LNCAP (cell line): ENCODE measurements around the gene ACAN.

Experiments
- TF ChIP-seq, protein P1 (sequence below): fragments of 450-650 bp; IDR thresholded peaks from 2 replicates; pipeline ENCODE4 v1.5.1; 2017; ENCODE audit warnings: mild to moderate bottlenecking

ACAN gene

DNA sequence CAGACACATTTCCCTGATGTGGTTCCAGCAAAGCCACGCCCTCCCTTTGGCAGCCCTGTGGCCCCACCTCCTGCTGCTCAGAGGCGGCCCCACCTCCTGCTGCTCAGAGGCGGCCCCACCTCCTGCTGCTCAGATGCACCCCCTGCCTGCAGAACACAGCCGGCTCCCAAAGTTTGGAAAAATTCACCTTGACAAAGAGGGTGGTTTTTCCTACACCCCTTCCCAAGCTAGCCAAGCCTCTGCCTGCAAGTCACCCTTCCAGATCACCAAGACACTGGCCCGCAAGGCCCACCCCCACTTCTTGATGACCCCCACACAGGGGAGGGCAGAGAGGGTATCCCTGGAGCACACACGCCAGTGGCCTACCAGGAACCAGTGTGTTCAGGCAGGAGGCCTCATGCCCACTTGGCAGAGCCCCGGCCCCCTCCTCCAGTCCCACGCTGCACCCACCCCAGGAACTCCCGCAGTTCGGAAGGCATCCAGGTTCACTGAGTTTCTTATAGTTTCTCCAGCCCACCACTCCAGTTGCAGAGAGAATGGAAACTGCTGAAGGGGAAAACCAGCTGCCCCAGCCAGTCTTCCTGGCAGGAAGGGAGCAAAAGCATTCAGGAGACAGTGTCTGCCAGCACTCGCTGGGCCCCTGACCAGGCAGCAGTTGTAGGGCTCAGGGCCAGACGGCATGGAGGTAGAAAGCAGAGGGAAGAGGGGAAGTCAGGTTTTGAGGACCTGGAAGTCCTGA, 94.4 kb downstream of the ACAN start:
- TF ChIP-seq, protein P1, sequence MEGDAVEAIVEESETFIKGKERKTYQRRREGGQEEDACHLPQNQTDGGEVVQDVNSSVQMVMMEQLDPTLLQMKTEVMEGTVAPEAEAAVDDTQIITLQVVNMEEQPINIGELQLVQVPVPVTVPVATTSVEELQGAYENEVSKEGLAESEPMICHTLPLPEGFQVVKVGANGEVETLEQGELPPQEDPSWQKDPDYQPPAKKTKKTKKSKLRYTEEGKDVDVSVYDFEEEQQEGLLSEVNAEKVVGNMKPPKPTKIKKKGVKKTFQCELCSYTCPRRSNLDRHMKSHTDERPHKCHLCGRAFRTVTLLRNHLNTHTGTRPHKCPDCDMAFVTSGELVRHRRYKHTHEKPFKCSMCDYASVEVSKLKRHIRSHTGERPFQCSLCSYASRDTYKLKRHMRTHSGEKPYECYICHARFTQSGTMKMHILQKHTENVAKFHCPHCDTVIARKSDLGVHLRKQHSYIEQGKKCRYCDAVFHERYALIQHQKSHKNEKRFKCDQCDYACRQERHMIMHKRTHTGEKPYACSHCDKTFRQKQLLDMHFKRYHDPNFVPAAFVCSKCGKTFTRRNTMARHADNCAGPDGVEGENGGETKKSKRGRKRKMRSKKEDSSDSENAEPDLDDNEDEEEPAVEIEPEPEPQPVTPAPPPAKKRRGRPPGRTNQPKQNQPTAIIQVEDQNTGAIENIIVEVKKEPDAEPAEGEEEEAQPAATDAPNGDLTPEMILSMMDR: peak; percentile 64

DNA sequence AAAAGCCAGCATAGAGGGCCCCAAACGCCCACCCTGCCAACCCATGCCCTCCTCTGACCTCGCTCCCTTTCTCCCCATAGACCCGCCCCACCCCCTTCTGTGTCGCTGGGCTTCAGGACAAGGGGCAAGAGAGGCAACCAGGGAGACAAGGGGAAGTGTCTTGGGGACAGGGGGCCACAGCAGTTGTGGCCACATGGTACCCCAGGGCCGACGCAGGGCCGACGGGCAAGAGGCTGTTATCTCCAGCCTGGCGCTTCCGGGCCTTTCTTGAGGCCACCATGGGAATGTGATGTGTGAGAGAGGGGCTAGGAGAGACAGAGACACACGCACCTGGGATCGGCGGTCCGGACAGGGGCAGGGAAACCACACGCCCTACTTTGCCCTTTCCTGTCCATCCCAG, 95.5 kb downstream of the ACAN start:
- TF ChIP-seq, protein P1: no peak

DNA sequence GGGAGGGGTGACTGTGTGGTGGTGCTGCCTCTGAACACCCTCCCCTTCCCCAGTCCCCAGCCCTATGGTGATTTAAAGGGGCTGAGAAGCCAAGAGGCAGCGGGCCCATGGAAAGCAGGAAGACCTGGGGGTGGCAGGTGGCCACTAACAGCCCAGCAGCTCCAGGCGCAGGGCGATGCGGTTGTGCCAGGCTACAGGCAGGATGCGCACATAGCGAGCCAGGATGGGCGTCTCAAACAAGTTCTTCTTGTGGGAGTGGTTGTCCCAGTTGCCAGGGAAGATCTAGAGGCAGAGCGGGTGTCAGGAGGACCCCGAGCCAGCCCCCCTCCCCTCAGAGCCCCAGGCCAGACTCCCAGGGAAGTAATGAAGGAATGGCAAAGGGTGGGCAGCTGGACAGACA, 96.0 kb downstream of the ACAN start:
- TF ChIP-seq, protein P1: no peak

DNA sequence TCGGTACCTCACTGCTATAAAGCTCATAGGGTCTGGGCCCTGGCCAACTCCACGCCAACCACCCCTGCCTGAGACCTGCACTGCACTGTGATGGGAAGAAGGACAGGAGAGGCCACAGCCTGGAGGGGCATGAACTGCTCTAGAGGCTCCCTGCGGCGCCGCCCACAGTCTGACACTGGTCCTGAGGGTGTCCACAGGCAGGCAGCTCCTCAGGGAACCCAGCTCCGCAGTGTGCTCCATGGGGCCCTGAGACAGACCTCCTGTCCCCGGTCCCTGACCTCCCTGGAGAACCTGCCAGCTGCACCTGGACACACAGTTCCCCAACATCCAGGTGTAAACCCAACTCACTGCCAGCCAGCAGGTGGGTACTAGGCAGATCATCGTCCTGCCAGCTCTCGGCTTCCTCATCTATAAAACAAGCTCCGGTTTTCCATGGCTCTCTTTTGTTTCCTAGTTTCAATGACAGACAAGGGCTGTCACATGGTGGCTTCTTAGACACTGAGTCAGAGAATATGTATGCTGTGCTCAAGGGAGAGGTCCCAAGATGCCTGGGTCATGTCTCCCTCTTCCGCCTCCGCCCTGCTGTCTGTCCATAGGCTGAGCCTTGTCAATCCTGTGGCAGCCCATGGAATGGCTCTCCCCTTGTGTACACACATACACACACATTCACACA, 97.2 kb downstream of the ACAN start:
- TF ChIP-seq, protein P1: no peak

DNA sequence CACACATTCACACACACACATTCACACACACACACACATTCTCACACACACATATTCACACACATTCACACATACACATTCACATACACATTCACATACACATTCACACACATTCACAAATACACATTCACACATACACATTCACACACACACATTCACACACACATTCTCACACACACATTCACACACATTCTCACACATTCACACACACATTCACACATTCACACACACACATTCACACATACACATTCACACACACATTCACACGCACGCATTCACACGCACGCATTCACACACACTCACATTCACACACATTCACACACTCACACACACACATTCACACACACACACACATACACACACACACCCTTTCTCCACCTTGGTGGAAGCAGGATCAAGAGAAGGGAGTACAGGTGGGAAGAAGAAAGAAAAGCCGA, 97.8 kb downstream of the ACAN start:
- TF ChIP-seq, protein P1: no peak

DNA sequence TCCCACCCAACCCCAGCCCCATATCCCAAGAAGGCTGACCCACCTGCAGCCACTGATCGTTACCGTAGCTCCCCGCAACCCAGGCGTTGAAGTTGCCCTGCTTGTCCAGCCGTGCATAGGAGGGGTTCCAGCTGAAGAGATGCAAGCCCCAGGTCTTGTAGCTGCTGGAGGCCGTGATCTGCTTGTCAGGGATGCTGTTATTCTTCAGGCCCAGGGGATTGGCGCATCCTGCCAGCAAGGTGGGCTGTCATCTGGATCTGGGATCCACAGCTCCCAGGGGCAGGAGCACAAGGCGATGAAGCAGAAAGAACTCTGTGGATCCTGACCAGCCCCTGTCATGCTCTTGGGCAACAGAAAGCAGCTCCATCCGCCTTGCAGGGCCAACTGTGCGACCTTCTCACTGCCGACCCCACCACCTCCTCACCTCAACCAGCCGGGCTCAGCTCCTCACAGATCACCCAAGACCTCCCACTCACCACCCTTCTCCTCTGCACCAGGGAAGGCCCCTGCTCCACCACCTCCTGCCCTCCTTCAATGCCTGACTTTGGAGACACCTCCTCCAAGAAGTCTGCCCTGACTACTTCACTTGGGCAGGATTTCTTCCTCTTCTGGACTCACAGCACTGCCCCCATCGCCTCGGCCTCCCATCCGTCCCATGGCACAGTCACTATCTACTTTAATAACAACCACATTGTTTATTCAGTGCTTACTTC, 98.4 kb downstream of the ACAN start:
- TF ChIP-seq, protein P1: no peak

DNA sequence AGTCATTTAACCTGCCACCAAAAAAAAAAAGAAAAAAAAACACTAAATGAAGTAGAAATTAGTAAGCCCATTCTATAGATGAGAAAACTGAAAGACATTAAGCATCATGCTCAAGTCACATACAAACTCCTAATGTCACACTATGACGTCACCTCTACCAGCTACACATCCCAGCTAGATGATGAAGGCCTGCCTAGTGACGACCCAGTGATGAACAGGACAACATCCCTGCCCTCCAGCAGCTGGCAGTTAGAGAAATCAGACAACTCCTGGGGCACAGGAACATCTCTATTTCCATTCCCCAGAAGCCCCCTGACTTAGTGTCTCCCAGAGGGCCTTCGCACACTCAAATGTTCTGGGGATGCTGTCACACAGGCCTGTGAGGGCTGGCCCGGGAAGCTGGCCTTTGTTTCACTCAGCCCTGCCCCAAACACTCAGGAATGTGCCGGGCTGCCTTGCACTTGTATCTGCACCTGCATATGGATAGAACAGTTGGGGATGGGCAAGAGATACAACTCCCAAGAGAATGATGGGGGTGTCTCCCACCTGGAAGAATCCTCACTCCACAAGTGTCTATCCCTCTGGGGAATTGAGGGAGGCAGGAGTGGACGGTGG, 99.1 kb downstream of the ACAN start:
- TF ChIP-seq, protein P1: no peak
